HCT116 (cell line): Measurements from ENCODE around the gene GTF3C1. TPM values are rescaled to one million over a fixed set of nuclear protein-coding genes. Genes with fewer than 3 reads are reported as not detected.

ENCODE experiments used
- ATAC-seq: fragments of 200-7000 bp; cut with Tn5 transposase; 2 replicates; pipeline ENCODE4 v1.9.1; 2020; ENCODE audit warnings: mild to moderate bottlenecking, moderate library complexity
- BruUV-seq: library from RNA; stranded (reverse); fragments of 400-500 nt; replicated peaks from 2 replicates; lab custom pipeline; 2021; lab: Mats Ljungman, UMichigan
- CTCF ChIA-PET: fragments of 300-600 bp; sonication (Branson Sonifier 250); formaldehyde crosslinking; loops from one replicate; lab custom pipeline; 2021; ENCODE audit warnings: antibody characterized with exemption; lab: Charles Lee
- POLR2A ChIA-PET: fragments of 300-600, 350-600 bp; sonication (Branson Sonifier 250); formaldehyde crosslinking; loops from one replicate; lab custom pipeline; 2021; ENCODE audit warnings: antibody characterized with exemption; lab: Charles Lee
- RAD21 ChIA-PET, 2 experiments: fragments of 300-600 bp; sonication (Branson Sonifier 250); formaldehyde crosslinking; loops; one replicate each; lab custom pipeline; 2023; ENCODE audit warnings: low total read pairs in 2 of 2; ENCODE audit not compliant: uncharacterized antibody in 2 of 2, unreplicated experiment in 2 of 2, low non-redundant PET in 1 of 2; lab: Charles Lee
- DNase-seq: peaks from one replicate; pipeline ENCODE4 v3.0.0-alpha.2; 2010; ENCODE audit warnings: low read depth, low spot score
- H2AFZ ChIP-seq: fragments of 200-600 bp; shearing (Covaris generic), sonication (generic); 2 replicates; pipeline ENCODE4 v1.6.1; 2017; ENCODE audit warnings: low read depth, mixed run types, mixed read lengths, antibody characterized with exemption, low read length; ENCODE audit not compliant: poor library complexity, severe bottlenecking
- H3K27ac ChIP-seq: 2 replicates; pipeline ENCODE4 v1.5.1; 2012; ENCODE audit warnings: low read depth, low read length
- H3K27me3 ChIP-seq: fragments of 200-600 bp; sonication (generic); 2 replicates; pipeline ENCODE4 v1.6.1; 2016; ENCODE audit warnings: mixed run types, low read length, mixed read lengths; ENCODE audit not compliant: insufficient read depth
- H3K36me3 ChIP-seq, 2 experiments: fragments of 200-500 bp in 1 of 2; fragments of 200-600 bp in 1 of 2; sonication (Bioruptor generic) in 1 of 2; sonication (generic) in 1 of 2; 2 replicates each; pipeline versions ENCODE4 v1.5.1 to v1.6.1; 2014 to 2016; ENCODE audit warnings: low read length in 2 of 2, inconsistent platforms in 1 of 2, mixed read lengths in 1 of 2, mixed run types in 1 of 2; ENCODE audit not compliant: insufficient read depth in 2 of 2, control insufficient read depth in 1 of 2
- H3K4me1 ChIP-seq, 2 experiments: fragments of 200-600 bp in 1 of 2; sonication (generic) in 1 of 2; 2 replicates each; pipeline versions ENCODE4 v1.5.1 to v1.6.1; 2012 to 2017; ENCODE audit warnings: low read length in 2 of 2, inconsistent platforms in 1 of 2, mild to moderate bottlenecking in 1 of 2, mixed read lengths in 1 of 2, mixed run types in 1 of 2, moderate library complexity in 1 of 2; ENCODE audit not compliant: insufficient read depth in 2 of 2, control insufficient read depth in 1 of 2
- H3K4me2 ChIP-seq: fragments of 200-600 bp; sonication (generic); 2 replicates; pipeline ENCODE4 v1.6.1; 2017; ENCODE audit warnings: mixed run types, low read length, mixed read lengths
- H3K4me3 ChIP-seq, 2 experiments: fragments of 200-600 bp in 1 of 2; sonication (generic) in 1 of 2; replicated peaks in 1 of 2; 2 replicates each; pipeline ENCODE4 v1.5.1; 2011 to 2016; ENCODE audit warnings: low read length in 2 of 2, control low read depth in 1 of 2, low read depth in 1 of 2, mild to moderate bottlenecking in 1 of 2, mixed read lengths in 1 of 2, mixed run types in 1 of 2
- H3K79me2 ChIP-seq: fragments of 200-600 bp; sonication (generic); 2 replicates; pipeline ENCODE4 v1.6.1; 2017; ENCODE audit warnings: mild to moderate bottlenecking, mixed run types, low read length, moderate library complexity, mixed read lengths; ENCODE audit not compliant: insufficient read depth
- H3K9ac ChIP-seq: fragments of 200-600 bp; sonication (generic); 2 replicates; pipeline ENCODE4 v1.6.1; 2016; ENCODE audit warnings: low read length, mixed read lengths
- H3K9me2 ChIP-seq: fragments of 200-600 bp; sonication (generic), shearing (Covaris generic); 2 replicates; pipeline ENCODE4 v1.6.1; 2017; ENCODE audit warnings: mixed run types, mild to moderate bottlenecking, moderate library complexity; ENCODE audit not compliant: insufficient read depth
- H3K9me3 ChIP-seq, 2 experiments: fragments of 200-500 bp in 1 of 2; fragments of 200-600 bp in 1 of 2; sonication (Bioruptor generic) in 1 of 2; sonication (generic) in 1 of 2; 2 replicates each; pipeline ENCODE4 v1.6.1; 2014 to 2017; ENCODE audit warnings: low read length in 2 of 2, mixed read lengths in 2 of 2, inconsistent platforms in 1 of 2, low read depth in 1 of 2, mild to moderate bottlenecking in 1 of 2, mixed run types in 1 of 2, moderate library complexity in 1 of 2; ENCODE audit not compliant: control insufficient read depth in 1 of 2, insufficient read depth in 1 of 2
- H4K20me1 ChIP-seq: fragments of 200-600 bp; sonication (generic), shearing (Covaris generic); 2 replicates; pipeline ENCODE4 v1.6.1; 2017; ENCODE audit warnings: mixed run types, mild to moderate bottlenecking, moderate library complexity; ENCODE audit not compliant: insufficient read depth
- CBX3 ChIP-seq: IDR thresholded peaks from 2 replicates; pipeline ENCODE4 v1.6.1; 2012; ENCODE audit warnings: low read depth
- FOSL1 ChIP-seq: IDR thresholded peaks from 2 replicates; pipeline ENCODE4 v1.6.1; 2012; ENCODE audit warnings: low read depth
- JUND ChIP-seq: IDR thresholded peaks from 2 replicates; pipeline ENCODE4 v1.6.1; 2012
- POLR2AphosphoS5 ChIP-seq: IDR thresholded peaks from 2 replicates; pipeline ENCODE4 v1.6.1; 2011; ENCODE audit warnings: mild to moderate bottlenecking, low read depth, low read length, moderate library complexity
- RAD21 ChIP-seq: IDR thresholded peaks from 2 replicates; pipeline ENCODE4 v1.6.1; 2012; ENCODE audit warnings: low read depth, mild to moderate bottlenecking
- REST ChIP-seq: IDR thresholded peaks from 2 replicates; pipeline ENCODE4 v1.6.1; 2012; ENCODE audit warnings: low read depth
- SIN3A ChIP-seq: IDR thresholded peaks from 2 replicates; pipeline ENCODE4 v1.6.1; 2012; ENCODE audit warnings: low read depth
- SRF ChIP-seq: IDR thresholded peaks from 2 replicates; pipeline ENCODE4 v1.6.1; 2012; ENCODE audit warnings: low read depth
- ZBTB33 ChIP-seq: IDR thresholded peaks from 2 replicates; pipeline ENCODE4 v1.6.1; 2011; ENCODE audit warnings: mild to moderate bottlenecking, low read length, moderate library complexity; ENCODE audit not compliant: insufficient replicate concordance; ENCODE audit errors: extremely low read depth
- ZFX ChIP-seq: fragments of 450-650 bp; IDR thresholded peaks from 2 replicates; pipeline ENCODE4 v1.6.1; 2017
- intact Hi-C: fragments of 100-400 bp; cut with micrococcal nuclease; formaldehyde crosslinking; loops from 2 replicates; pipeline ENCODE4 v1.10.0; 2022
- total RNA-seq: library from RNA; stranded (reverse); gene quantifications from one replicate; pipeline ENCODE4 v1.2.1, GENCODE V29; 2021; ENCODE audit not compliant: unreplicated experiment

The GTF3C1 gene
- total RNA-seq, 1 experiment from 2014 or later = 97.5 TPM

GRCh38 chr16:27531186-27531585, 18.5 kb downstream of the GTF3C1 start:
- RAD21 ChIA-PET = no interaction called here
- Histone ChIP-seq H3K4me1 (no peaks in the 10 kb centered on the region), H3K4me3 (no peak overlapping the region), H3K27me3 (no peaks in the 10 kb centered on the region), H3K9ac (no peak overlapping the region), H3K79me2 (no peaks in the 10 kb centered on the region), H3K4me2 (no peak overlapping the region), H2AFZ (no peak overlapping the region), H3K9me2 (no peaks in the 10 kb centered on the region), H4K20me1 (no peaks in the 10 kb centered on the region), H3K9me3 (no peaks in the 10 kb centered on the region), H3K27ac (no peak overlapping the region), H3K36me3 (peaks cover 50 to 57% of the 10 kb centered on the region in 2 experiments)
- POLR2A ChIA-PET = no interaction called here
- no peak for DNase-seq
- TF ChIP-seq ZFX (no peak), ZBTB33 (no peak), RAD21 (no peak), POLR2AphosphoS5 (no peak), JUND (no peak), CBX3 (no peak), SRF (no peak), FOSL1 (no peak), REST (no peak), SIN3A (no peak)
- CTCF ChIA-PET = no interaction called here
- intact Hi-C loops = no loop called here
- ATAC-seq = no peak
- BruUV-seq = no TSS peak
